ENCODE data around the gene RBSN. TPM values are rescaled to one million over a fixed set of nuclear protein-coding genes. Genes with fewer than 3 reads are reported as not detected.

RBSN gene
- total RNA-seq, 2 donors from 2014 or later = 40.8 to 47.8 TPM

DNA sequence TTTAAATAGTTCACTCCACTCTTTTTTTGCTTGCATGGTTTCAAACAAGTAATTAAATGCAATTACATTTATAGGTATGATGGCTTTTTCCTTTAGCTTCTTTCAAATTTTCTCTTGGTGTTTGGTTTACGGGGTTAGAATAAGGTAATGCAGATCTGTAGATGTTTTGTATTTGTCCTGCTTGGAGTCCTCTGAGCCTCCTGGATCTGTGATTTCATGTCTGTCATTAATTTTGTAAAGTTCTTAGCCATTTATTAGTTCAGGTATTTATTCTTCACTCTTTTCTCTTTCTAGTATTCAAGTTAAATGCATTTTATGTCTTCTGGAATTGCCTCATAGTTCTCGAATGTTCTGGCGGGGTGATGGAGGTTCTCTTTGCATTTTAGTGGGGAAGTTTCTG, 32.5 kb downstream of the RBSN start:
- Histone ChIP-seq H3K27ac (no peak overlapping the region), H3K36me3 (peaks cover 5% of the 10 kb centered on the region), H3K4me1 (ENCODE audit: control insufficient read depth in 1 of 2, low read depth in 2 of 2) (peaks cover 7 to 18% of the 10 kb centered on the region in 2 donors), H3K9me3 (no peaks in the 10 kb centered on the region), H3K27me3 (replicated peaks; ENCODE audit: insufficient read depth) (no peaks in the 10 kb centered on the region), H3K4me3 (no peak overlapping the region)
- ATAC-seq (ENCODE audit: insufficient number of reproducible peaks, low FRiP score, low read depth) = no peak
- TF ChIP-seq, protein P1, sequence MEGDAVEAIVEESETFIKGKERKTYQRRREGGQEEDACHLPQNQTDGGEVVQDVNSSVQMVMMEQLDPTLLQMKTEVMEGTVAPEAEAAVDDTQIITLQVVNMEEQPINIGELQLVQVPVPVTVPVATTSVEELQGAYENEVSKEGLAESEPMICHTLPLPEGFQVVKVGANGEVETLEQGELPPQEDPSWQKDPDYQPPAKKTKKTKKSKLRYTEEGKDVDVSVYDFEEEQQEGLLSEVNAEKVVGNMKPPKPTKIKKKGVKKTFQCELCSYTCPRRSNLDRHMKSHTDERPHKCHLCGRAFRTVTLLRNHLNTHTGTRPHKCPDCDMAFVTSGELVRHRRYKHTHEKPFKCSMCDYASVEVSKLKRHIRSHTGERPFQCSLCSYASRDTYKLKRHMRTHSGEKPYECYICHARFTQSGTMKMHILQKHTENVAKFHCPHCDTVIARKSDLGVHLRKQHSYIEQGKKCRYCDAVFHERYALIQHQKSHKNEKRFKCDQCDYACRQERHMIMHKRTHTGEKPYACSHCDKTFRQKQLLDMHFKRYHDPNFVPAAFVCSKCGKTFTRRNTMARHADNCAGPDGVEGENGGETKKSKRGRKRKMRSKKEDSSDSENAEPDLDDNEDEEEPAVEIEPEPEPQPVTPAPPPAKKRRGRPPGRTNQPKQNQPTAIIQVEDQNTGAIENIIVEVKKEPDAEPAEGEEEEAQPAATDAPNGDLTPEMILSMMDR (IDR thresholded peaks at IDR 0.05) = no peak
- no peak for DNase-seq (ENCODE audit: low spot score)

DNA sequence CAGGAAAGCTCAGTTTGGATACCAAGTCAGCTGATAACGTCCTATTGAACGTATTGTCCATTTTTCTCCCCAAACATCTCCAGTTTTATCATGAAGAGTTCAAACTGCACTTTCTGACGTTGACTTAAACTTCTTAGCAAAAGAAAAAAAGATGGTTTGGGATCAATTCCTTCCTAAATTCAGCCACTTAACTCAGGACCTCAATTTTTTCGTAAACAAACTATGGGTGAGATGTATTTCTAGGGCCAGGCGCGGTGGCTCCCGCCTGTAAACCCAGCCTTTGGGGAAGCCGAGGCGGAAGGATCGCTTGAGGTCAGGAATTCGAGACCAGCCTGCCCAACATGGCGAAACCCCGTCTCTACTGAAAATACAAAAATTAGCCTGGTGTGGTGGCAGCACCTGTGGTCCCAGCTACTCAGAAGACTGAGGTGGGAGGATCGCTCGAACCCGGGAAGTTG, 33.4 kb downstream of the RBSN start:
- peak overlapping the region; percentile 2 to 51 for H3K27ac ChIP-seq
- no peak for DNase-seq (ENCODE audit: low spot score)
- no peaks in the 10 kb centered on the region for H3K36me3 ChIP-seq
- peaks cover 7 to 18% of the 10 kb centered on the region in 2 donors for H3K4me1 ChIP-seq (ENCODE audit: control insufficient read depth in 1 of 2, low read depth in 2 of 2)
- H3K4me3 ChIP-seq = peak overlapping the region; percentile 88
- H3K9me3 ChIP-seq = no peaks in the 10 kb centered on the region
- no peaks in the 10 kb centered on the region for H3K27me3 ChIP-seq (replicated peaks; ENCODE audit: insufficient read depth)
- TF ChIP-seq, protein P1 (IDR thresholded peaks at IDR 0.05) = no peak
- ATAC-seq (ENCODE audit: insufficient number of reproducible peaks, low FRiP score, low read depth) = no peak

DNA sequence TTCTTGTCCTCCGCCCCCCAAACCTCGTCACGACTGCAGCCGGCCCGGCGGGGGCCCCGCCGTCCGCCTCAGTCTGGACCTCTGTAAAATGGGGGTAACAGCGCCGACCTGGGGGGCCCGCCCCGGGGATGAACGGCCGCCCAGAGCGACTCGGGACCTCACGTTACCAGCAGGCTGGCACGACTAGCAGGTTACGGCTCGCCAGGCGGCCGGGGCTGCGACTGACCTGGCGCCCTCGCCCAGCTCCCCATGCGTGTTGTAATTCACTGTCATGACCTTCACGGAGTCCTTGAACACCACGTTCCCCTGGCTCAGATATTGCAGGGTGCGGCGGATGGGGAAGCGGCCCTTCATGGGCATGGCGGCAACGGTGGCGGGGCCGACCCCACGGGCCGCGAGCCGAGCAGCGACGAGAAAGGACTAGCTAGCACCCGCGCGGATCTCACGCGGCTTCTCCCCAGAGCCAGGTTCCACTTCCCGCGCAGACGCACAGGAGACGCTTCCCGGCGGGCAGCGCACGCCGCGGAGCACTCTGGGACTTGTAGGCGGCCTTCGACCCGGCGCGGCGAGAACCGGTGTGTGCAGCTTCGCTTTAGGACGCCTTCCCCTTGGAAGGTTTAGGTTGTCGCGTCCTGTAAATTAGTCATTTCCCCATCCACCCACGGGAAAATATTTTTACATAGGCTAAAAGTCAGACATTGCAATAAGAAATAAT, 34.0 kb downstream of the RBSN start, which contains the start of gene MRPS25:
Gene MRPS25 (minus strand): TSS at position 481 of the 715 bp plus-strand sequence. CDS start 121 bp downstream, at position 360.
- peak; percentile 64 for DNase-seq (ENCODE audit: low spot score)
- Histone ChIP-seq H3K27ac (peak within 1 kb of the TSS; percentile 51 to 59), H3K4me1 (ENCODE audit: control insufficient read depth in 1 of 2, low read depth in 2 of 2) (peaks cover 7 to 18% of the 10 kb centered on the region in 2 donors), H3K9me3 (no peaks in the 10 kb centered on the region), H3K27me3 (replicated peaks; ENCODE audit: insufficient read depth) (no peaks in the 10 kb centered on the region), H3K4me3 (peak within 1 kb of the TSS; percentile 88), H3K36me3 (no peaks in the 10 kb centered on the region)
- peak; percentile 84 for ATAC-seq (ENCODE audit: insufficient number of reproducible peaks, low FRiP score, low read depth)
- TF ChIP-seq, protein P1 (IDR thresholded peaks at IDR 0.05) = no peak

DNA sequence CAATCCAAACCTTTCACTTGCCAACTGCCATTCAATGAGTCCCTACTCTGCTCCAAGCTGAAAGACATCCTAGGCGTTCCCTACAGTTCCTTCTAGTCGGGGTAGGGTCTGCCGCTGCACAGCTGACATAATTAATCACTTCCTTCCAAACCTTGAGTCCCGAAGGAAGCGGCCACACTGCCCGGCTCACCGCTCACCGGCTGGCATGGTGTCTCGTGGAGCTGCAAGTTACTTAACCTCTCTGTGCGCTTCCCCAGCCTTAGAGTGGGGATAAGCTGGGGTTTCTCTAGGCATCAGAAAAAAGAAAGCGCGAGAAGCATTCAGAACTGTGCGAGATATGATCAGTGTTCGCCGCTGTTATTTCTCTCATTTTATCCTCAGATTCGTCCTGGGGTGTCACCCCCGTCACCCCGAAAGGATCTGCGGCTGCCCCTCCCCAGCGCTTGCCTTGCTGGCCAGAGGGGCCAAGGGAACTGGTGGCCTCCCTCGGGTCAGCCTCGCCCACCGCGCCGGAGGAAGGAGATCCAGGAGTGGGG, 34.6 kb downstream of the RBSN start:
- H3K27me3 ChIP-seq (replicated peaks; ENCODE audit: insufficient read depth) = no peaks in the 10 kb centered on the region
- peaks cover under 1% of the 10 kb centered on the region for H3K36me3 ChIP-seq
- DNase-seq (ENCODE audit: low spot score) (no peak), ATAC-seq (ENCODE audit: insufficient number of reproducible peaks, low FRiP score, low read depth) (no peak)
- no peaks in the 10 kb centered on the region for H3K9me3 ChIP-seq
- H3K4me1 ChIP-seq (ENCODE audit: control insufficient read depth in 1 of 2, low read depth in 2 of 2) = peaks cover 7 to 18% of the 10 kb centered on the region in 2 donors
- peak overlapping the region; percentile 88 for H3K4me3 ChIP-seq
- TF ChIP-seq, protein P1 (IDR thresholded peaks at IDR 0.05) = no peak
- H3K27ac ChIP-seq = peak overlapping the region; percentile 51 to 59

DNA sequence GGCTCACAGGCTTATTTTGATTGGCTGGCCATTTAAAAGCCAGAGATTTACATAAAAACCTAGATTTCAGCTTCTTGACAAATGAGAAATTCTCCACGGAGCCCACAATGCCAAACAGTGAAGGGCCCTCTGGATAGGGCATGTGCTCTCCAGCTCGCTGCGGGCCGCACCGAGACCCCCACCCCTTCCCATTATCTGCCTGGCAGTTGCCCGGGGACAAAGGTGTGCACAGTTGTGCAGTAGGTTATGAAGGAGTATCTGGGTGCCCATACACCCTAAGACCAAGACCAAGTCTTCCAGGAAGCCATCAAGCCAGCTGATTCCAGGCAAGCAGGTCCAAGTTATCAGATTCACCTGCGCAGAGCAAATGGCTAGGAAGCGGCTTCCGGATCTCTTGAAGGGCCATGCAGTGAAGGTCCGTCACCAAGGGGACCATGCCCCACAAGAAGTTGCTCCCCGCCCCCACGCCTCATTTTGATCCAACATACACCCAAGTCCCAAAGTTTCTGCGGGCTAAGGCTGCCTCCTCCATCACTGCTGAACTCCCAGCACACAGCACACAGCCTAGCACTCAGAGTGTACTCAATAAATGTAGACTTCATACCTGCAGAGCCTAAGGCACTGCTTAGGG, 35.2 kb downstream of the RBSN start:
- no peak for DNase-seq (ENCODE audit: low spot score)
- TF ChIP-seq, protein P1 (IDR thresholded peaks at IDR 0.05) = no peak
- Histone ChIP-seq H3K27me3 (replicated peaks; ENCODE audit: insufficient read depth) (no peaks in the 10 kb centered on the region), H3K4me1 (ENCODE audit: control insufficient read depth in 1 of 2, low read depth in 2 of 2) (peaks cover 7 to 18% of the 10 kb centered on the region in 2 donors), H3K9me3 (no peaks in the 10 kb centered on the region), H3K36me3 (peaks cover 3% of the 10 kb centered on the region), H3K4me3 (peak overlapping the region; percentile 88), H3K27ac (no peak overlapping the region)
- ATAC-seq (ENCODE audit: insufficient number of reproducible peaks, low FRiP score, low read depth) = no peak
